IMR-90 (cell line): ENCODE measurements around the gene PLCB4. TPM values are rescaled to one million over a fixed set of nuclear protein-coding genes. Genes with fewer than 3 reads are reported as not detected.
A peak's percentile ranks its signal among the peaks of the same experiment; 100 is the strongest.

Experiments
- ATAC-seq: fragments of 200-7000 bp; cut with Tn5 transposase; 2 replicates; pipeline ENCODE4 v1.9.1; 2020; ENCODE audit warnings: low read depth, mild to moderate bottlenecking, moderate library complexity
- BruUV-seq: library from RNA; stranded (reverse); fragments of 400-500 nt; replicated peaks from 2 replicates; lab custom pipeline; 2021; lab: Mats Ljungman, UMichigan
- CTCF ChIA-PET: fragments of 300-600 bp; formaldehyde crosslinking; extraction: SDS; loops from one replicate; lab custom pipeline; 2021; ENCODE audit warnings: antibody characterized with exemption; lab: Yijun Ruan, JAX
- POLR2A ChIA-PET: fragments of 300-600 bp; sonication (Branson Sonifier 250); formaldehyde crosslinking; loops from one replicate; lab custom pipeline; 2022; ENCODE audit warnings: antibody characterized with exemption; ENCODE audit not compliant: unreplicated experiment; lab: Charles Lee
- DNase-seq: peaks from one replicate; pipeline ENCODE4 v3.0.0; 2013
- H2AFZ ChIP-seq: replicated peaks from 2 replicates; pipeline ENCODE3; 2013; ENCODE audit warnings: low read length, mild to moderate bottlenecking; ENCODE audit not compliant: poor library complexity
- H2AK5ac ChIP-seq: 2 replicates; pipeline ENCODE4 v1.6.1; 2013; ENCODE audit warnings: low read depth, low read length, inconsistent platforms
- H2AK9ac ChIP-seq: replicated peaks from 2 replicates; pipeline ENCODE3; 2013; ENCODE audit warnings: mild to moderate bottlenecking, low read depth, low read length, moderate library complexity; ENCODE audit not compliant: poor library complexity
- H2BK120ac ChIP-seq: 2 replicates; pipeline ENCODE4 v1.6.1; 2013; ENCODE audit warnings: low read depth, low read length, inconsistent platforms
- H2BK15ac ChIP-seq: 3 replicates; pipeline ENCODE4 v1.6.1; 2013; ENCODE audit warnings: low read depth, low read length, inconsistent platforms
- H2BK20ac ChIP-seq: 2 replicates; pipeline ENCODE4 v1.6.1; 2013; ENCODE audit warnings: low read depth, mild to moderate bottlenecking, inconsistent platforms, low read length, moderate library complexity
- H2BK5ac ChIP-seq: 2 replicates; pipeline ENCODE4 v1.6.1; 2013; ENCODE audit warnings: mild to moderate bottlenecking, low read depth, low read length, inconsistent platforms; ENCODE audit not compliant: poor library complexity, severe bottlenecking
- H3K14ac ChIP-seq: replicated peaks from 2 replicates; pipeline ENCODE4 v1.6.1; 2013; ENCODE audit warnings: low read depth, low read length, inconsistent platforms
- H3K18ac ChIP-seq: 2 replicates; pipeline ENCODE4 v1.6.1; 2013; ENCODE audit warnings: low read depth, low read length, control low read depth
- H3K23ac ChIP-seq: 2 replicates; pipeline ENCODE4 v1.6.1; 2013; ENCODE audit warnings: low read depth, low read length, inconsistent platforms
- H3K27ac ChIP-seq: 2 replicates; pipeline ENCODE4 v1.5.1; 2013; ENCODE audit warnings: mild to moderate bottlenecking, control low read depth, low read length; ENCODE audit not compliant: insufficient read depth
- H3K27me3 ChIP-seq: 2 replicates; pipeline ENCODE4 v1.6.1; 2013; ENCODE audit warnings: low read length; ENCODE audit not compliant: control insufficient read depth, insufficient read depth
- H3K36me3 ChIP-seq: 2 replicates; pipeline ENCODE4 v1.6.1; 2013; ENCODE audit warnings: low read length, mixed read lengths; ENCODE audit not compliant: control insufficient read depth, insufficient read depth
- H3K4ac ChIP-seq: 2 replicates; pipeline ENCODE4 v1.6.1; 2013; ENCODE audit warnings: low read depth, low read length, inconsistent platforms
- H3K4me1 ChIP-seq: 2 replicates; pipeline ENCODE4 v1.6.1; 2013; ENCODE audit warnings: low read length, mixed read lengths; ENCODE audit not compliant: control insufficient read depth, insufficient read depth
- H3K4me2 ChIP-seq: 2 replicates; pipeline ENCODE4 v1.6.1; 2013; ENCODE audit warnings: low read depth, mild to moderate bottlenecking, control low read depth, low read length, moderate library complexity
- H3K4me3 ChIP-seq: 2 replicates; pipeline ENCODE4 v1.5.1; 2013; ENCODE audit warnings: low read depth, mild to moderate bottlenecking, control low read depth, low read length, moderate library complexity; ENCODE audit not compliant: insufficient read depth
- H3K56ac ChIP-seq: 2 replicates; pipeline ENCODE4 v1.6.1; 2013; ENCODE audit warnings: low read length, inconsistent platforms; ENCODE audit not compliant: insufficient read depth; ENCODE audit errors: extremely low read depth
- H3K79me1 ChIP-seq, 2 experiments: 2 replicates each; pipeline ENCODE4 v1.6.1; 2013; ENCODE audit warnings: low read length in 2 of 2, inconsistent platforms in 1 of 2, low read depth in 1 of 2
- H3K9ac ChIP-seq: 2 replicates; pipeline ENCODE4 v1.6.1; 2013; ENCODE audit warnings: low read depth, low read length, control low read depth
- H3K9me1 ChIP-seq: 2 replicates; pipeline ENCODE4 v1.6.1; 2013; ENCODE audit warnings: low read length, inconsistent platforms; ENCODE audit not compliant: insufficient read depth
- H3K9me3 ChIP-seq: 2 replicates; pipeline ENCODE4 v1.6.1; 2013; ENCODE audit warnings: low read length; ENCODE audit not compliant: control insufficient read depth, insufficient read depth
- H4K20me1 ChIP-seq: 2 replicates; pipeline ENCODE4 v1.6.1; 2013; ENCODE audit warnings: low read length, inconsistent platforms; ENCODE audit not compliant: insufficient read depth
- H4K5ac ChIP-seq: 2 replicates; pipeline ENCODE4 v1.6.1; 2013; ENCODE audit warnings: mild to moderate bottlenecking, low read depth, low read length, control low read depth
- H4K8ac ChIP-seq, 2 experiments: 2 replicates each; pipeline ENCODE4 v1.6.1; 2013; ENCODE audit warnings: low read depth in 2 of 2, low read length in 2 of 2, control low read depth in 1 of 2, inconsistent platforms in 1 of 2
- H4K91ac ChIP-seq: 2 replicates; pipeline ENCODE4 v1.6.1; 2013; ENCODE audit warnings: low read depth, low read length, inconsistent platforms; ENCODE audit not compliant: insufficient read depth
- BHLHE40 ChIP-seq: fragments of 150-350 bp; IDR thresholded peaks from 2 replicates; pipeline ENCODE4 v1.6.1; 2016; ENCODE audit warnings: mild to moderate bottlenecking, low read depth, low read length
- CEBPB ChIP-seq: IDR thresholded peaks from 2 replicates; pipeline ENCODE4 v1.6.1; 2012; ENCODE audit warnings: low read depth, low read length, improper control_type of control experiment
- CHD1 ChIP-seq: IDR thresholded peaks from 2 replicates; pipeline ENCODE4 v1.6.1; 2012; ENCODE audit warnings: low read depth, low read length, improper control_type of control experiment
- ELK1 ChIP-seq: fragments of 150-350 bp; IDR thresholded peaks from 2 replicates; pipeline ENCODE4 v1.6.1; 2016; ENCODE audit warnings: low read depth, mild to moderate bottlenecking, low read length, moderate library complexity, borderline replicate concordance
- FOS ChIP-seq: fragments of 150-350 bp; IDR thresholded peaks from 2 replicates; pipeline ENCODE4 v1.6.1; 2016; ENCODE audit warnings: low read depth, low read length
- MAFK ChIP-seq: IDR thresholded peaks from 2 replicates; pipeline ENCODE4 v1.6.1; 2012; ENCODE audit warnings: low read depth, low read length, improper control_type of control experiment
- MAZ ChIP-seq: IDR thresholded peaks from 2 replicates; pipeline ENCODE4 v1.6.1; 2012; ENCODE audit warnings: low read depth, mild to moderate bottlenecking, low read length, improper control_type of control experiment, moderate library complexity, borderline replicate concordance
- NFE2L2 ChIP-seq: fragments of 150-350 bp; IDR thresholded peaks from 2 replicates; pipeline ENCODE4 v1.6.1; 2016; ENCODE audit warnings: low read depth, mild to moderate bottlenecking, low read length
- POLR2A ChIP-seq: IDR thresholded peaks from 2 replicates; pipeline ENCODE4 v1.6.1; 2012; ENCODE audit warnings: mild to moderate bottlenecking, low read depth, low read length
- RAD21 ChIP-seq: IDR thresholded peaks from 2 replicates; pipeline ENCODE4 v1.6.1; 2012; ENCODE audit warnings: low read length, improper control_type of control experiment
- RCOR1 ChIP-seq: IDR thresholded peaks from 2 replicates; pipeline ENCODE4 v1.6.1; 2012; ENCODE audit warnings: mild to moderate bottlenecking, low read length, improper control_type of control experiment; ENCODE audit not compliant: insufficient replicate concordance
- RFX5 ChIP-seq: IDR thresholded peaks from 2 replicates; pipeline ENCODE4 v1.8.0; 2012; ENCODE audit warnings: low read depth, mild to moderate bottlenecking, low read length, moderate library complexity
- SMC3 ChIP-seq: fragments of 150-350 bp; IDR thresholded peaks from 2 replicates; pipeline ENCODE4 v1.6.1; 2016; ENCODE audit warnings: low read depth, mild to moderate bottlenecking, antibody characterized with exemption, low read length, moderate library complexity
- USF2 ChIP-seq: fragments of 150-350 bp; IDR thresholded peaks from 2 replicates; pipeline ENCODE4 v1.6.1; 2017; ENCODE audit warnings: mild to moderate bottlenecking, antibody characterized with exemption, low read length, low read depth
- WGBS, 2 experiments: methylation state at CpG; one replicate each; pipeline versions ENCODE4 v1.1.5 to v1.1.7; 2013; ENCODE audit warnings: missing lambda C conversion rate in 2 of 2; ENCODE audit not compliant: insufficient read length in 1 of 2; ENCODE audit errors: extremely low coverage in 2 of 2; 5-methylcytosine and 5-hydroxymethylcytosine counted together
- dilution Hi-C: fragments of 300-500 bp; cut with HindIII; formaldehyde crosslinking; loops from one replicate; pipeline ENCODE4 v1.14.3; 2018; ENCODE audit warnings: low sequenced_read_pairs; ENCODE audit not compliant: unreplicated experiment
- in situ Hi-C: fragments of 300-500 bp; cut with MboI; formaldehyde crosslinking; loops from 3 replicates; pipeline ENCODE4 v1.14.3; 2019; ENCODE audit warnings: low sequenced_read_pairs, inconsistent platforms, mixed read lengths
- intact Hi-C: fragments of 100-400 bp; cut with micrococcal nuclease; formaldehyde crosslinking; loops from 2 replicates; pipeline ENCODE4 v1.10.0; 2022
- polyA plus RNA-seq, 3 experiments: library from polyadenylated mRNA; depleted of rRNA; stranded (reverse); fragments of >200 nt; gene quantifications; 2 replicates each; pipeline ENCODE4 v1.2.3, GENCODE V29; 2012; ENCODE audit warnings: low replicate concordance in 1 of 3
- total RNA-seq: library from RNA; depleted of rRNA; stranded (reverse); fragments of >200 nt; gene quantifications from 2 replicates; pipeline ENCODE4 v1.2.3, GENCODE V29; 2012

PLCB4 gene
- total and polyA plus RNA-seq, 2 of the 4 experiments (the other 2 are of a cell fraction) = 12.5 to 24.0 TPM

GRCh38 chr20:9021216-9021615 lies 47.7 kb upstream of the PLCB4 start:
- intact Hi-C loops (no loop called here), dilution Hi-C loops (no loop called here), in situ Hi-C loops (no loop called here)
- Histone ChIP-seq H2AFZ (no peak overlapping the region), H3K4me2 (no peak overlapping the region), H3K36me3 (no peaks in the 10 kb centered on the region), H3K27me3 (no peaks in the 10 kb centered on the region), H2AK5ac (0 out of 2 replicates have a peak overlapping the region, but pooled peaks have one; percentile 8), H3K23ac (no peak overlapping the region), H3K18ac (no peak overlapping the region; the same call in 1 of the 2 replicates), H4K91ac (peak overlapping the region; percentile 30; the same call in 1 of the 2 replicates), H2BK15ac (peak overlapping the region; percentile 6; the same call in 1 of the 3 replicates), H2BK20ac (peak overlapping the region; percentile 45; the same call in 1 of the 2 replicates), H3K9ac (no peak overlapping the region), H3K4me3 (no peak overlapping the region), H4K20me1 (no peaks in the 10 kb centered on the region), H3K14ac (no peak overlapping the region), H2BK120ac (peak overlapping the region; percentile 41; the same call in 1 of the 2 replicates), H4K5ac (no peak overlapping the region), H2BK5ac (no peak overlapping the region), H3K79me1 (0 out of 4 replicates have a peak, but pooled peaks cover 0 to 2% of the 10 kb centered on the region in 2 experiments), H2AK9ac (no peak overlapping the region), H4K8ac (no peak overlapping the region), H3K56ac (no peak overlapping the region), H3K4me1 (peaks cover 7% of the 10 kb centered on the region; the same call in 1 of the 2 replicates), H3K27ac (no peak overlapping the region), H3K4ac (peak overlapping the region; percentile 10; the same call in 1 of the 2 replicates), H3K9me3 (no peaks in the 10 kb centered on the region), H3K9me1 (peaks cover 6% of the 10 kb centered on the region)
- no peak for DNase-seq
- 66% methylated on average over 2 of the region's 3 CpGs; no CpG with 5 or more reads in 1 of the 2 experiments for WGBS, 2 experiments
- BruUV-seq = no TSS peak
- CTCF ChIA-PET = no interaction called here
- POLR2A ChIA-PET = no interaction called here
- TF ChIP-seq POLR2A (no peak), RCOR1 (no peak), NFE2L2 (no peak), RAD21 (no peak), CHD1 (no peak), CEBPB (no peak), MAFK (no peak), USF2 (no peak), RFX5 (no peak), MAZ (no peak), FOS (no peak), SMC3 (no peak), BHLHE40 (no peak), ELK1 (no peak)
- ATAC-seq = no peak
